Left ventricle myocardium inferior (tissue), 1 donor: ENCODE results near the gene CENPU. TPM values are rescaled to one million over a fixed set of nuclear protein-coding genes. Genes with fewer than 3 reads are reported as not detected.

Experiments
- DNase-seq: peaks from one replicate; pipeline ENCODE4 v3.0.0-alpha.2; 2020
- H3K27ac ChIP-seq: fragments of 200-600 bp; replicated peaks from 2 replicates; pipeline ENCODE4 v1.8.0; 2021
- H3K27me3 ChIP-seq: fragments of 200-600 bp; 2 replicates; pipeline ENCODE4 v1.8.0; 2021; ENCODE audit warnings: low read depth
- H3K36me3 ChIP-seq: fragments of 200-600 bp; 2 replicates; pipeline ENCODE4 v1.8.0; 2021
- H3K4me1 ChIP-seq: fragments of 200-600 bp; 2 replicates; pipeline ENCODE4 v1.8.0; 2021
- H3K4me3 ChIP-seq: fragments of 200-600 bp; 2 replicates; pipeline ENCODE4 v1.8.0; 2021; ENCODE audit warnings: mild to moderate bottlenecking, moderate library complexity
- H3K9me3 ChIP-seq: fragments of 200-600 bp; replicated peaks from 2 replicates; pipeline ENCODE4 v1.8.0; 2021
- intact Hi-C: fragments of 100-400 bp; cut with micrococcal nuclease; formaldehyde crosslinking; loops from one replicate; pipeline ENCODE4 v1.11.0; 2022
- total RNA-seq: library from RNA; stranded (reverse); fragmentation: NEBNext Ultra II Directional; extraction: Animal tissue kit (Norgen Biotek cat#: 25700); gene quantifications from one replicate; pipeline ENCODE4 v1.2.1, GENCODE V29; 2021
- TF ChIP-seq, protein P1 (sequence below): fragments of 200-600 bp; IDR thresholded peaks from 2 replicates; pipeline ENCODE4 v1.8.0; 2021; ENCODE audit warnings: antibody characterized with exemption, mild to moderate bottlenecking, borderline replicate concordance
- donor health status: DM: no; HTN: yes; CAD: no; lungs with severe emphysema.

CENPU gene
- total RNA-seq, 1 donor from 2014 or later = 1.8 TPM

DNA sequence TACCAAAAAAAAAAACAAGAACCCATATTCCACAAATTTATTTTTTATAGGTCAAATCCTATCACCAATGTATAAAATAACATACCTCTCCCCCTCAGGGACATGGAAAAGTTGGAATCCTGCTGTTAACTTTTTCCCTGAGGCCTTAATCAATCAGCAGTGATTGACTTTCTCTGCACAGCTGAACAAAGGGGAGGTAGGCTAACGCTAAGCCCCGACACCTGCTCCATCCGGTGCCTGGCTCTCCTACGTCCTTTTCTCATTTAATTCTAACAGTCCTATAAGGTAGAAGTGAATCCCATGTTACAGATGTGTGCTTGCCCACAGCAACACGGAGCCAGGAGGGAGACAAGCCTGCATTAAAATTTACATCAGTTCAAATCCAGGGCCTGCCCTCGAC is 2.8 kb downstream of the CENPU start:
- intact Hi-C loops = no loop called here
- no peak overlapping the region for H3K4me3 ChIP-seq
- H3K9me3 ChIP-seq = no peaks in the 10 kb centered on the region
- no peaks in the 10 kb centered on the region for H3K36me3 ChIP-seq
- no peaks in the 10 kb centered on the region for H3K27me3 ChIP-seq
- peaks cover 24% of the 10 kb centered on the region for H3K4me1 ChIP-seq
- DNase-seq = no peak
- TF ChIP-seq, protein P1, sequence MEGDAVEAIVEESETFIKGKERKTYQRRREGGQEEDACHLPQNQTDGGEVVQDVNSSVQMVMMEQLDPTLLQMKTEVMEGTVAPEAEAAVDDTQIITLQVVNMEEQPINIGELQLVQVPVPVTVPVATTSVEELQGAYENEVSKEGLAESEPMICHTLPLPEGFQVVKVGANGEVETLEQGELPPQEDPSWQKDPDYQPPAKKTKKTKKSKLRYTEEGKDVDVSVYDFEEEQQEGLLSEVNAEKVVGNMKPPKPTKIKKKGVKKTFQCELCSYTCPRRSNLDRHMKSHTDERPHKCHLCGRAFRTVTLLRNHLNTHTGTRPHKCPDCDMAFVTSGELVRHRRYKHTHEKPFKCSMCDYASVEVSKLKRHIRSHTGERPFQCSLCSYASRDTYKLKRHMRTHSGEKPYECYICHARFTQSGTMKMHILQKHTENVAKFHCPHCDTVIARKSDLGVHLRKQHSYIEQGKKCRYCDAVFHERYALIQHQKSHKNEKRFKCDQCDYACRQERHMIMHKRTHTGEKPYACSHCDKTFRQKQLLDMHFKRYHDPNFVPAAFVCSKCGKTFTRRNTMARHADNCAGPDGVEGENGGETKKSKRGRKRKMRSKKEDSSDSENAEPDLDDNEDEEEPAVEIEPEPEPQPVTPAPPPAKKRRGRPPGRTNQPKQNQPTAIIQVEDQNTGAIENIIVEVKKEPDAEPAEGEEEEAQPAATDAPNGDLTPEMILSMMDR = no peak
- H3K27ac ChIP-seq = no peak overlapping the region

DNA sequence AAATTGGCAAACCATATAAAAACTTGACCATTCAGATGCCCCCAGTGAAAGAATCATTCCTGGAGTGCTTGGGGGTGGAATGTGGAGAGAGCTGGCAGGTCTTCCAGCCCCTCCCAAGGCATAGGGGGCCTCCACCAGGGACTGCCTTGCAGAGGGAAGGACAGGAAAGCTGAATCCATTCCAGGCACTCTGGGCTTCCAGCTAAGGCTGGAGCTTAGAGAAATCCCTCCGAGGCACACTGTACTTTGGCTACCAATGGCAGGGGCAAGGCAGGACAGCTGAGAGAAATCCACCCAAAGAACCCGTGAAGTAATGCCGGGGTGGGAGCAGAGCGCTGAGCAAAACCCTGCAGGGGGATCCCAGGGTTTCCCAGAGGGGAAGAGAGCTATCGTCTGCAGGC is 4.0 kb downstream of the CENPU start:
- TF ChIP-seq, protein P1 = no peak
- Histone ChIP-seq H3K9me3 (no peaks in the 10 kb centered on the region), H3K36me3 (no peaks in the 10 kb centered on the region), H3K4me3 (no peak overlapping the region), H3K27ac (peak overlapping the region; percentile 41), H3K27me3 (no peaks in the 10 kb centered on the region), H3K4me1 (peaks cover 23% of the 10 kb centered on the region)
- intact Hi-C loops = no loop called here
- DNase-seq = no peak

DNA sequence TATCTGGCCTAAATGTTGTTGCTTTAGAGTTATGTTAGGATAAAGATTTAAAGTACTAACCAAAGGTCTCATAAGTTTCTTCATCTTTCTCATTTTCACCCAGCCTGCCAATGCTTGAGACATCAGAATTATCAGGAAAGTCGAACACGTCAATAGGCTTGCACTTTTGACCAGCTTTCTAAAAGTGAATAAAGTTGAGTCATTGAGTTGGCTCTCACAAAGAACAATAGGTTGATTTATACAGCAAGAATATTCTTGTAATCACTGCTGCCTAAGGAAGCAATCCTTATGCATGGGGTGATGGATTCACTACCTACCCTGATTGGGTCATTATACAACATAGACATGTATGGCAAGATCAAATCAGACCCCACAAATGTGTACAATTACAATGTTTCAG is 5.0 kb downstream of the CENPU start:
- intact Hi-C loops = no loop called here
- DNase-seq = no peak
- no peak overlapping the region for H3K4me3 ChIP-seq
- TF ChIP-seq, protein P1 = no peak
- no peak overlapping the region for H3K27ac ChIP-seq
- H3K36me3 ChIP-seq = no peaks in the 10 kb centered on the region
- no peaks in the 10 kb centered on the region for H3K9me3 ChIP-seq
- no peaks in the 10 kb centered on the region for H3K27me3 ChIP-seq
- peaks cover 16% of the 10 kb centered on the region for H3K4me1 ChIP-seq

DNA sequence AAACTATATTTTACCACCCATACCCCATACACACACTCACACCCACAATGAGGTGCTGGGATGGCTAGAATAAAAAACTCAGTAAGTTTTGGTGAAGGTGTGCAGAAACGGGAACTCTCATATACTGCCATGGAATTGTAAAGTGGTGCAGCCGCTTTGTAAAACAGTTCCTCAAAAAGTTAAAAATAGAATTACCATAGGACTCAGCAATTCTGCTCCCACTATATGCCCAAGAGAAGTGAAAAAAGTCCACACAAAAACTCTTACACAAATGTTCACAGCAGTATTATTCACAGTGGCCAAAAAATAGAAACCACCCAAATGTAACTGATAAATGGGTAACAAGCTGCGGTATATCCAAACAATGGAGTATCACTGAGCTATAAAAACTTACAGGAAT is 6.5 kb downstream of the CENPU start:
- Histone ChIP-seq H3K4me3 (no peak overlapping the region), H3K9me3 (no peaks in the 10 kb centered on the region), H3K27ac (no peak overlapping the region), H3K27me3 (no peaks in the 10 kb centered on the region), H3K4me1 (peaks cover 4% of the 10 kb centered on the region), H3K36me3 (no peaks in the 10 kb centered on the region)
- no peak for DNase-seq
- intact Hi-C loops = no loop called here
- TF ChIP-seq, protein P1 = no peak

DNA sequence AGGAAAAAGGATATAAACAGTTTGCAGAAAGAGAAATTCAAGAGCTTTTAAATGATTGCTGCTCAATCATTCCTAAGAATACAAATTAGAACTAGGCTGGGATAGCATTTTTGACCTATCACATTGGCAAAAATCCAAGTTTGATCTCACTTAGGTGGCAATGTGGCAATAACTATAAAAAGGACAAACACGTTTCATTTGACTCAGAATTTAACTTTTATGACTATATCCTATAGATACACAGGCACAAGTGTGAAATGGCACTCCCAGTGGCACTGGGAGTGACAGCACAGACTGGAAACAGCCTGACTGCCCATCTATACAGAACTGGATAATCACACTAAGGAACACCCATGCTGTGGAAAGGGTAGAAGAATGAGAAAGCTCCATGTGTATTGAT is 11.1 kb downstream of the CENPU start:
- Histone ChIP-seq H3K4me3 (no peak overlapping the region), H3K9me3 (peaks cover 13% of the 10 kb centered on the region), H3K27me3 (no peaks in the 10 kb centered on the region), H3K4me1 (no peaks in the 10 kb centered on the region), H3K27ac (no peak overlapping the region), H3K36me3 (no peaks in the 10 kb centered on the region)
- DNase-seq = no peak
- intact Hi-C loops = no loop called here
- TF ChIP-seq, protein P1 = no peak

DNA sequence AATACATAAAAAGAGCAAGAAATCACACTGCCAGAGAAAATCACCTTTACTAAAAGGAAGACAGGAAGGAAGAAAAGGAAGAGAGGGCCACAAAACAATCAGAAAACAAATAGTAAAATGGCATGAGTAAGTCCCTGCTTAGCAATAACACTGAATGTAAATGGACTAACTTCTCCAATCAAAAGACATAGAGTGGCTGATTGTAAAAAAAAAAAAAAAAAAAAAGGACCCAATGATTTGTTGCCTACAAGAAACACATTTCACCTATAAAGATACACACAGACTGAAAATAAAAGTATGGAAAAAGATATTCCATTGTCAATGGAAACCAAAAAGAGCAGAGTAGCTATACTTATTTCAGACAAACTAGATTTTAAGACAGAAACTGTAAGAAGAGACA is 12.6 kb downstream of the CENPU start:
- Histone ChIP-seq H3K4me3 (no peak overlapping the region), H3K27ac (no peak overlapping the region), H3K9me3 (peaks cover 13% of the 10 kb centered on the region), H3K36me3 (no peaks in the 10 kb centered on the region), H3K4me1 (no peaks in the 10 kb centered on the region), H3K27me3 (no peaks in the 10 kb centered on the region)
- TF ChIP-seq, protein P1 = no peak
- intact Hi-C loops = no loop called here
- no peak for DNase-seq
